Measurements from ENCODE around the gene RIOX2.
"Not testable (repeated sequence)": the region's sequence is repeated elsewhere in the genome, so short reads cannot be mapped to it uniquely, and the experiment has no call there.

Gene RIOX2

GRCh38 chr3:97971679-97972567 lies at the start of gene RIOX2:
RIOX2 (minus strand) TSS chr3:97972431; CDS start chr3:97967593, 4,838 bp downstream.
- no peaks in the 10 kb centered on the region for H3K4me1 ChIP-seq (ENCODE audit: control insufficient read depth, low read depth, low read length)
- H3K36me3 ChIP-seq (ENCODE audit: control insufficient read depth, low read depth, low read length), result no peaks in the 10 kb centered on the region
- H3K9me3 ChIP-seq (ENCODE audit: control insufficient read depth, low read depth, low read length), result no peaks in the 10 kb centered on the region
- H3K9ac ChIP-seq (ENCODE audit: low read length), result peak within 1 kb of the TSS; percentile 26
- H3K27me3 ChIP-seq (ENCODE audit: control insufficient read depth, insufficient read depth, low read length), result peaks cover 22% of the 10 kb centered on the region
- no peak within 1 kb of the TSS for H3K27ac ChIP-seq (ENCODE audit: low read length)
- peak within 1 kb of the TSS; percentile 52 for H3K4me3 ChIP-seq (ENCODE audit: low read length)

- Histone ChIP-seq H3K9ac (ENCODE audit: low read length) (no peak overlapping the region), H3K4me3 (ENCODE audit: low read length) (no peak overlapping the region), H3K4me1 (ENCODE audit: control insufficient read depth, low read depth, low read length) (no peaks in the 10 kb centered on the region), H3K36me3 (ENCODE audit: control insufficient read depth, low read depth, low read length) (no peaks in the 10 kb centered on the region), H3K27me3 (ENCODE audit: control insufficient read depth, insufficient read depth, low read length) (no peaks in the 10 kb centered on the region), H3K27ac (ENCODE audit: low read length) (no peak overlapping the region), H3K9me3 (ENCODE audit: control insufficient read depth, low read depth, low read length) (no peaks in the 10 kb centered on the region)
Measured at GRCh38 chr3:98020412-98020811, 48.2 kb upstream of the RIOX2 start.

GRCh38 chr3:98018301-98018700 lies 46.1 kb upstream of the RIOX2 start:
- Histone ChIP-seq H3K27ac (ENCODE audit: low read length) (no peak overlapping the region), H3K9me3 (ENCODE audit: control insufficient read depth, low read depth, low read length) (no peaks in the 10 kb centered on the region), H3K9ac (ENCODE audit: low read length) (no peak overlapping the region), H3K4me3 (ENCODE audit: low read length) (no peak overlapping the region), H3K36me3 (ENCODE audit: control insufficient read depth, low read depth, low read length) (no peaks in the 10 kb centered on the region), H3K27me3 (ENCODE audit: control insufficient read depth, insufficient read depth, low read length) (no peaks in the 10 kb centered on the region), H3K4me1 (ENCODE audit: control insufficient read depth, low read depth, low read length) (no peaks in the 10 kb centered on the region)

- no peaks in the 10 kb centered on the region for H3K36me3 ChIP-seq (ENCODE audit: control insufficient read depth, low read depth, low read length)
- no peaks in the 10 kb centered on the region for H3K4me1 ChIP-seq (ENCODE audit: control insufficient read depth, low read depth, low read length)
- H3K27me3 ChIP-seq (ENCODE audit: control insufficient read depth, insufficient read depth, low read length), result no peaks in the 10 kb centered on the region
- H3K9me3 ChIP-seq (ENCODE audit: control insufficient read depth, low read depth, low read length), result no peaks in the 10 kb centered on the region
- no peak overlapping the region for H3K4me3 ChIP-seq (ENCODE audit: low read length)
- H3K9ac ChIP-seq (ENCODE audit: low read length), result no peak overlapping the region
- H3K27ac ChIP-seq (ENCODE audit: low read length), result no peak overlapping the region
Measured at GRCh38 chr3:98014268-98014585, 42.0 kb upstream of the RIOX2 start.

GRCh38 chr3:98013411-98014267 lies 41.4 kb upstream of the RIOX2 start:
- Histone ChIP-seq H3K27me3 (ENCODE audit: control insufficient read depth, insufficient read depth, low read length) (no peaks in the 10 kb centered on the region), H3K36me3 (ENCODE audit: control insufficient read depth, low read depth, low read length) (no peaks in the 10 kb centered on the region), H3K9me3 (ENCODE audit: control insufficient read depth, low read depth, low read length) (no peaks in the 10 kb centered on the region), H3K4me3 (ENCODE audit: low read length) (no peak overlapping the region), H3K4me1 (ENCODE audit: control insufficient read depth, low read depth, low read length) (no peaks in the 10 kb centered on the region), H3K9ac (ENCODE audit: low read length) (no peak overlapping the region), H3K27ac (ENCODE audit: low read length) (no peak overlapping the region)

- H3K36me3 ChIP-seq (ENCODE audit: control insufficient read depth, low read depth, low read length), result no peaks in the 10 kb centered on the region
- no peak overlapping the region for H3K4me3 ChIP-seq (ENCODE audit: low read length)
- no peaks in the 10 kb centered on the region for H3K27me3 ChIP-seq (ENCODE audit: control insufficient read depth, insufficient read depth, low read length)
- H3K4me1 ChIP-seq (ENCODE audit: control insufficient read depth, low read depth, low read length), result no peaks in the 10 kb centered on the region
- H3K9ac ChIP-seq (ENCODE audit: low read length), result no peak overlapping the region
- no peak overlapping the region for H3K27ac ChIP-seq (ENCODE audit: low read length)
- no peaks in the 10 kb centered on the region for H3K9me3 ChIP-seq (ENCODE audit: control insufficient read depth, low read depth, low read length)
Measured at GRCh38 chr3:98012979-98013378, 40.7 kb upstream of the RIOX2 start.

- not testable (repeated sequence) for H3K27me3 ChIP-seq (ENCODE audit: control insufficient read depth, insufficient read depth, low read length); H3K36me3 ChIP-seq (ENCODE audit: control insufficient read depth, low read depth, low read length); H3K27ac ChIP-seq (ENCODE audit: low read length); H3K9me3 ChIP-seq (ENCODE audit: control insufficient read depth, low read depth, low read length); H3K4me3 ChIP-seq (ENCODE audit: low read length); H3K4me1 ChIP-seq (ENCODE audit: control insufficient read depth, low read depth, low read length); H3K9ac ChIP-seq (ENCODE audit: low read length)
Measured at GRCh38 chr3:98010883-98011449, 38.7 kb upstream of the RIOX2 start.

GRCh38 chr3:98010194-98010882 lies 38.1 kb upstream of the RIOX2 start:
- H3K4me3 ChIP-seq (ENCODE audit: low read length), result no peak overlapping the region
- H3K27ac ChIP-seq (ENCODE audit: low read length), result no peak overlapping the region
- no peaks in the 10 kb centered on the region for H3K4me1 ChIP-seq (ENCODE audit: control insufficient read depth, low read depth, low read length)
- H3K27me3 ChIP-seq (ENCODE audit: control insufficient read depth, insufficient read depth, low read length), result no peaks in the 10 kb centered on the region
- H3K9me3 ChIP-seq (ENCODE audit: control insufficient read depth, low read depth, low read length), result no peaks in the 10 kb centered on the region
- no peaks in the 10 kb centered on the region for H3K36me3 ChIP-seq (ENCODE audit: control insufficient read depth, low read depth, low read length)
- H3K9ac ChIP-seq (ENCODE audit: low read length), result no peak overlapping the region

- Histone ChIP-seq H3K9me3 (ENCODE audit: control insufficient read depth, low read depth, low read length) (no peaks in the 10 kb centered on the region), H3K36me3 (ENCODE audit: control insufficient read depth, low read depth, low read length) (no peaks in the 10 kb centered on the region), H3K9ac (ENCODE audit: low read length) (no peak overlapping the region), H3K4me1 (ENCODE audit: control insufficient read depth, low read depth, low read length) (no peaks in the 10 kb centered on the region), H3K27me3 (ENCODE audit: control insufficient read depth, insufficient read depth, low read length) (no peaks in the 10 kb centered on the region), H3K4me3 (ENCODE audit: low read length) (no peak overlapping the region), H3K27ac (ENCODE audit: low read length) (no peak overlapping the region)
Measured at GRCh38 chr3:98008855-98009254, 36.6 kb upstream of the RIOX2 start.

- Histone ChIP-seq H3K36me3 (ENCODE audit: control insufficient read depth, low read depth, low read length) (no peaks in the 10 kb centered on the region), H3K27me3 (ENCODE audit: control insufficient read depth, insufficient read depth, low read length) (no peaks in the 10 kb centered on the region), H3K27ac (ENCODE audit: low read length) (no peak overlapping the region), H3K9ac (ENCODE audit: low read length) (no peak overlapping the region), H3K9me3 (ENCODE audit: control insufficient read depth, low read depth, low read length) (no peaks in the 10 kb centered on the region), H3K4me1 (ENCODE audit: control insufficient read depth, low read depth, low read length) (no peaks in the 10 kb centered on the region), H3K4me3 (ENCODE audit: low read length) (no peak overlapping the region)
Measured at GRCh38 chr3:98005438-98005837, 33.2 kb upstream of the RIOX2 start.

GRCh38 chr3:98004721-98005120 lies 32.5 kb upstream of the RIOX2 start:
- Histone ChIP-seq H3K9me3 (ENCODE audit: control insufficient read depth, low read depth, low read length) (no peaks in the 10 kb centered on the region), H3K27me3 (ENCODE audit: control insufficient read depth, insufficient read depth, low read length) (no peaks in the 10 kb centered on the region), H3K9ac (ENCODE audit: low read length) (no peak overlapping the region), H3K4me1 (ENCODE audit: control insufficient read depth, low read depth, low read length) (no peaks in the 10 kb centered on the region), H3K36me3 (ENCODE audit: control insufficient read depth, low read depth, low read length) (no peaks in the 10 kb centered on the region), H3K27ac (ENCODE audit: low read length) (no peak overlapping the region), H3K4me3 (ENCODE audit: low read length) (no peak overlapping the region)

Measured in iPS-18a (cell line).